Type B pancreatic cell (in vitro differentiated cells): ENCODE data around the gene MICALL1. TPM values are rescaled to one million over a fixed set of nuclear protein-coding genes. Genes with fewer than 3 reads are reported as not detected.

Source experiments
- DNase-seq: peaks from one replicate; pipeline ENCODE4 v3.0.0; 2021; ENCODE audit warnings: mixed read lengths; ENCODE audit not compliant: unreplicated experiment; ENCODE audit errors: extremely low spot score
- H3K27ac Mint-ChIP-seq: 2 replicates; pipeline ENCODE4 v1.8.0; 2021; ENCODE audit warnings: mild to moderate bottlenecking, mixed read lengths
- H3K27me3 Mint-ChIP-seq: 2 replicates; pipeline ENCODE4 v1.8.0; 2021; ENCODE audit warnings: mixed read lengths
- H3K36me3 Mint-ChIP-seq: 2 replicates; pipeline ENCODE4 v1.8.0; 2021; ENCODE audit warnings: mixed read lengths
- H3K4me1 Mint-ChIP-seq: one replicate; pipeline ENCODE4 v1.8.0; 2021; ENCODE audit warnings: mixed read lengths; ENCODE audit not compliant: unreplicated experiment
- H3K4me3 Mint-ChIP-seq: 2 replicates; pipeline ENCODE4 v1.8.0; 2021; ENCODE audit warnings: mild to moderate bottlenecking, mixed read lengths
- H3K9me3 Mint-ChIP-seq: 2 replicates; pipeline ENCODE4 v1.8.0; 2021; ENCODE audit warnings: mixed read lengths
- total RNA-seq: library from RNA; stranded (reverse); gene quantifications from 2 replicates; pipeline ENCODE4 v1.2.1, GENCODE V29; 2021; ENCODE audit warnings: low replicate concordance
- TF ChIP-seq, protein P1 (sequence below): fragments of 200-600 bp; sonication (generic); conservative IDR thresholded peaks from 2 replicates; pipeline ENCODE4 v1.5.0; 2021; ENCODE audit warnings: antibody characterized with exemption, mild to moderate bottlenecking

The MICALL1 gene
- total RNA-seq, 1 donor from 2014 or later: 56.5 TPM

- peaks cover 45% of the 10 kb centered on the region for H3K4me1 Mint-ChIP-seq
- H3K27ac Mint-ChIP-seq: no peak overlapping the region
These were observed 3.7 kb downstream of the MICALL1 start for GRCh38 chr22:37909766-37910165.

DNA sequence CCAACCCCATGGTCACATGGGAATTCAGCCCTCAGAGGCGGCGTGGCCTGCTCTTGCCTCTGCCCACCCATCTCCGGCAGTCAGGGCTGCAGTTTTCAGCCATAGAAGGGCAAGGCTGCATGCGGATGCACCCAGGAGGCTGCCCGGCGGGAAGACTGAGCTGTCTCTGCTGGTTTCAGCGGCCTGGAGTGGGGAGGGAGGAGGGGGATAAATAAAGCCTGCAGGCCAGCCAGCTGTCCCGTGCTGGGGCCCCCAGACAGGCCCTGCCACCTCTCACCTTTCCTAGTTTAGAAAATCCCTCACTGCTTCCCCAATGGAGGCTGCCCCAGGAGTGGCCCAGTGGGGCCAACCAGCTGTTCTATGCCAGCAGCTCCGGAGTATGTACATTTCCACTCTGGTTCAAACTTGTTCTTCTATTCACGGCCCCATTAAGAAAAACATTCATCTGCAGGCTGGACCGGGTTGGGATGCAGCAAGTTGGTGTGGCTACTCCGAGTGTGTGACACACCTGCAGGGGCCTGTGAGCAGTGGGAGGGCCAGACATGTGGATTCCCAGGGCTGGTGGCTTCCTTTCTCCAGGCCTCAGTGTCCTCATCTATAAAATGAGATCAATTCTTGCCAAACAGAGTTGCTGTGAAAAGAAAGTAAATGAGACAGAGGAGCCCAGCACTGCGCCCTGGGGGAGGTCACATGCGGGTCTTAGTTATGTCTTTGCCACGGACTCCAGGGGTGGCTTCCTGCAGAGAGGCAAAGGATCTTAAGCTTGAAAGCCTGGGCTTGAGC, 5.0 kb downstream of the MICALL1 start:
- Mint-ChIP-seq H3K27me3 (no peaks in the 10 kb centered on the region), H3K27ac (peak overlapping the region; percentile 87), H3K9me3 (no peaks in the 10 kb centered on the region), H3K4me3 (peak overlapping the region; percentile 78), H3K4me1 (peaks cover 40% of the 10 kb centered on the region), H3K36me3 (peaks cover 12% of the 10 kb centered on the region)
- DNase-seq: no peak
- TF ChIP-seq, protein P1, sequence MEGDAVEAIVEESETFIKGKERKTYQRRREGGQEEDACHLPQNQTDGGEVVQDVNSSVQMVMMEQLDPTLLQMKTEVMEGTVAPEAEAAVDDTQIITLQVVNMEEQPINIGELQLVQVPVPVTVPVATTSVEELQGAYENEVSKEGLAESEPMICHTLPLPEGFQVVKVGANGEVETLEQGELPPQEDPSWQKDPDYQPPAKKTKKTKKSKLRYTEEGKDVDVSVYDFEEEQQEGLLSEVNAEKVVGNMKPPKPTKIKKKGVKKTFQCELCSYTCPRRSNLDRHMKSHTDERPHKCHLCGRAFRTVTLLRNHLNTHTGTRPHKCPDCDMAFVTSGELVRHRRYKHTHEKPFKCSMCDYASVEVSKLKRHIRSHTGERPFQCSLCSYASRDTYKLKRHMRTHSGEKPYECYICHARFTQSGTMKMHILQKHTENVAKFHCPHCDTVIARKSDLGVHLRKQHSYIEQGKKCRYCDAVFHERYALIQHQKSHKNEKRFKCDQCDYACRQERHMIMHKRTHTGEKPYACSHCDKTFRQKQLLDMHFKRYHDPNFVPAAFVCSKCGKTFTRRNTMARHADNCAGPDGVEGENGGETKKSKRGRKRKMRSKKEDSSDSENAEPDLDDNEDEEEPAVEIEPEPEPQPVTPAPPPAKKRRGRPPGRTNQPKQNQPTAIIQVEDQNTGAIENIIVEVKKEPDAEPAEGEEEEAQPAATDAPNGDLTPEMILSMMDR: no peak

More at GRCh38 chr22:37909766-37910165, 3.7 kb downstream of the MICALL1 start:
- peaks cover 12% of the 10 kb centered on the region for H3K36me3 Mint-ChIP-seq
- TF ChIP-seq, protein P1: no peak
- H3K27me3 Mint-ChIP-seq: no peaks in the 10 kb centered on the region
- peak overlapping the region; percentile 60 for H3K4me3 Mint-ChIP-seq
- no peaks in the 10 kb centered on the region for H3K9me3 Mint-ChIP-seq
- no peak for DNase-seq

DNA sequence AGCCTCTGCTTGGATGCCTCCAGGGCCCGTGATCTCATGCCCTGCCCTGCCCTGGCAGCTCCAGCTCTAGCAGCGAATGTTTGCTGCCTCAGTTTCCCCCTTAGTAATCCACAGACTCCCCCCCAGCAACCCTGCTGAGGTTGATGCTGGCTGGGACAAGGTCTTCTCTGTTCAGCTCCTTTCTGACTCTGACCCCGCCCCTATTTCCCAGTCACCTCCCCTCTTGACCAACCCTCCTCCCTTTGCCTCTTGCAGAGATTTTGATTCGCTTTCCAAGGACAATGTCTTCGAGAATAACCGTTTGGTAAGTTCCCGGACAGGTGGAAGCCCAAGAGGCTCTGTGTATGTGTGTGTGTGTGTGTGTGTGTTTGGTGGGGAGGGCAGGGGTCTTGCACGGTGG, 5.6 kb downstream of the MICALL1 start:
- H3K27ac Mint-ChIP-seq: no peak overlapping the region
- H3K27me3 Mint-ChIP-seq: no peaks in the 10 kb centered on the region
- no peak overlapping the region for H3K4me3 Mint-ChIP-seq

GRCh38 chr22:37912171-37912570, 6.1 kb downstream of the MICALL1 start:
- no peak for DNase-seq
- no peaks in the 10 kb centered on the region for H3K27me3 Mint-ChIP-seq
- H3K36me3 Mint-ChIP-seq: peaks cover 12% of the 10 kb centered on the region
- TF ChIP-seq, protein P1: no peak
- H3K4me3 Mint-ChIP-seq: no peak overlapping the region
- H3K4me1 Mint-ChIP-seq: peaks cover 36% of the 10 kb centered on the region
- peak overlapping the region; percentile 58 for H3K27ac Mint-ChIP-seq
- no peaks in the 10 kb centered on the region for H3K9me3 Mint-ChIP-seq

More for the DNA sequence above, 5.6 kb downstream of the MICALL1 start:
- no peak for DNase-seq
- Mint-ChIP-seq H3K4me1 (peaks cover 40% of the 10 kb centered on the region), H3K9me3 (no peaks in the 10 kb centered on the region), H3K36me3 (peaks cover 12% of the 10 kb centered on the region)
- TF ChIP-seq, protein P1: no peak

DNA sequence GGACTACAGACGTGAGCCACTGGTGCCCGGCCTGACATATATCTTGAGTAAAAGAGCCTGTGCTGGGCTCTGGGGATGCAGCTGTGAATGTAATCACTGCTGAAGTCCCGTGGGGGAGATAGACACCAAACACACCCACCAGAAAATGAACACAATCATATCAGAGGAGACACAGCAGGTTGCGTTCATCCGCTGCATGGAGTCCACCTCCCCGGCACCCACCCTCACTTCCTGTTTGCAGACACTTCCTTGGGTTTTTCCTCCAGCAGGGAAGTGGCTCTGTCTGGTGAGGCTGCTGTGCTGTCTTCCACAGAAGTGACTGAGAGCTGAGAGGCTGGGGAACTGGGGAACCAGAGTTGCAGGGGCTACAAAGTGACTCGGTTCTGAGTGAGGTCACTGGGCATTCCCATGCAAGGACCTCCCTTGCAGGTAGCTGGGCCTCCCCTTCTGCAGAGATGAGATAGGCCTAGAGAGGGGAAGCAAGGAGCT, 7.2 kb downstream of the MICALL1 start:
- H3K4me1 Mint-ChIP-seq: peaks cover 29% of the 10 kb centered on the region
- no peak overlapping the region for H3K27ac Mint-ChIP-seq

More for the DNA sequence above, 7.2 kb downstream of the MICALL1 start:
- H3K4me3 Mint-ChIP-seq: no peak overlapping the region
- peaks cover 5% of the 10 kb centered on the region for H3K36me3 Mint-ChIP-seq
- DNase-seq: no peak
- TF ChIP-seq, protein P1: no peak
- H3K9me3 Mint-ChIP-seq: no peaks in the 10 kb centered on the region
- H3K27me3 Mint-ChIP-seq: no peaks in the 10 kb centered on the region
